Endothelial cell of umbilical vein (primary cell): ENCODE data around the gene GBE1.

Source experiments
- EZH2 ChIP-seq: IDR thresholded peaks from 2 replicates; pipeline ENCODE4 v1.6.1; 2012; ENCODE audit warnings: borderline replicate concordance, low read depth, mild to moderate bottlenecking, moderate library complexity, low read length, inconsistent platforms; ENCODE audit not compliant: severe bottlenecking
- FOS ChIP-seq: IDR thresholded peaks from 2 replicates; pipeline ENCODE4 v1.6.1; 2011; ENCODE audit warnings: mild to moderate bottlenecking, low read length, moderate library complexity, borderline replicate concordance; ENCODE audit not compliant: insufficient read depth
- GATA2 ChIP-seq: IDR thresholded peaks from 2 replicates; pipeline ENCODE4 v1.7.0; 2011; ENCODE audit warnings: low read depth, mild to moderate bottlenecking, moderate library complexity, mixed read lengths, low read length; ENCODE audit not compliant: insufficient read length, insufficient read depth
- JUN ChIP-seq: IDR thresholded peaks from 2 replicates; pipeline ENCODE4 v1.6.1; 2011; ENCODE audit warnings: borderline replicate concordance, low read depth; ENCODE audit not compliant: insufficient read length, insufficient read depth
- MYC ChIP-seq: IDR thresholded peaks from one replicate; pipeline ENCODE4 v1.6.1; 2011; ENCODE audit warnings: mild to moderate bottlenecking, low read depth, low read length
- POLR2A ChIP-seq: IDR thresholded peaks from 2 replicates; pipeline ENCODE4 v1.6.1; 2012; ENCODE audit warnings: low read depth, mild to moderate bottlenecking, control low read depth, low read length
- POLR2AphosphoS5 ChIP-seq: IDR thresholded peaks from 2 replicates; pipeline ENCODE4 v1.6.1; 2012; ENCODE audit warnings: low read depth, mild to moderate bottlenecking, control low read depth, low read length, moderate library complexity; ENCODE audit not compliant: insufficient read depth
- TF ChIP-seq, protein P1 (sequence below), 2 donors: IDR thresholded peaks; 1 replicate in 1 of 2; 2 replicates in 1 of 2; pipeline ENCODE4 v1.5.1; 2011; ENCODE audit warnings: low read length in 2 of 2, mild to moderate bottlenecking in 2 of 2, moderate library complexity in 2 of 2, control low read depth in 1 of 2, inconsistent platforms in 1 of 2, low read depth in 1 of 2; ENCODE audit not compliant: insufficient read depth in 1 of 2; ENCODE audit errors: extremely low read depth in 1 of 2
- TF ChIP-seq, protein P2 (sequence below): IDR thresholded peaks from 2 replicates; pipeline ENCODE4 v1.6.1; 2011; ENCODE audit not compliant: insufficient read depth, insufficient read length

DNA sequence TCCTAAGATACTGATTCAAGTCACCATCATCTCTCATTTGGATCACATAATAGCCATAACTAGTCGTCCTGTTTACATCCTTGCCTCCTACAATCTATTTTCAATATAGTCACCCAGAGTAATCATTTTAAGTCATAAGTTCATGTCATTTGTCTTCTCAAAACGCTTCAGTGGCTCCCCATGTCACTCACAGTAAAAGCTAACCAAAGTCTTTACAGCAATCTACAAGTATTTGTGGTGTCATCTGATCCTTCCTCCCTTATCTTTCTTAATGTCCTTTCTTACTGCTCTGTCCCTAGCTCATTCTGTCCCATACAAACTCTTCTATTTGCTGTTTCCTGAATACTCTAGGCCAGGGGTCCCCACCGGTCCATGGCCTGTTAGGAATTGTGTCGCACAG is 28.8 kb downstream of the GBE1 start:
- TF ChIP-seq, protein P1, sequence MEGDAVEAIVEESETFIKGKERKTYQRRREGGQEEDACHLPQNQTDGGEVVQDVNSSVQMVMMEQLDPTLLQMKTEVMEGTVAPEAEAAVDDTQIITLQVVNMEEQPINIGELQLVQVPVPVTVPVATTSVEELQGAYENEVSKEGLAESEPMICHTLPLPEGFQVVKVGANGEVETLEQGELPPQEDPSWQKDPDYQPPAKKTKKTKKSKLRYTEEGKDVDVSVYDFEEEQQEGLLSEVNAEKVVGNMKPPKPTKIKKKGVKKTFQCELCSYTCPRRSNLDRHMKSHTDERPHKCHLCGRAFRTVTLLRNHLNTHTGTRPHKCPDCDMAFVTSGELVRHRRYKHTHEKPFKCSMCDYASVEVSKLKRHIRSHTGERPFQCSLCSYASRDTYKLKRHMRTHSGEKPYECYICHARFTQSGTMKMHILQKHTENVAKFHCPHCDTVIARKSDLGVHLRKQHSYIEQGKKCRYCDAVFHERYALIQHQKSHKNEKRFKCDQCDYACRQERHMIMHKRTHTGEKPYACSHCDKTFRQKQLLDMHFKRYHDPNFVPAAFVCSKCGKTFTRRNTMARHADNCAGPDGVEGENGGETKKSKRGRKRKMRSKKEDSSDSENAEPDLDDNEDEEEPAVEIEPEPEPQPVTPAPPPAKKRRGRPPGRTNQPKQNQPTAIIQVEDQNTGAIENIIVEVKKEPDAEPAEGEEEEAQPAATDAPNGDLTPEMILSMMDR (IDR thresholded peaks at IDR 0.05; ENCODE audit: extremely low read depth in 1 of 2, insufficient read depth in 1 of 2, low read depth in 1 of 2, low read length in 2 of 2): no peak
- no peak for TF ChIP-seq EZH2
- TF ChIP-seq JUN: no peak
- no peak for TF ChIP-seq GATA2
- no peak for TF ChIP-seq FOS
- TF ChIP-seq POLR2A: no peak
- no peak for TF ChIP-seq POLR2AphosphoS5
- TF ChIP-seq MYC: no peak
- TF ChIP-seq, protein P2, sequence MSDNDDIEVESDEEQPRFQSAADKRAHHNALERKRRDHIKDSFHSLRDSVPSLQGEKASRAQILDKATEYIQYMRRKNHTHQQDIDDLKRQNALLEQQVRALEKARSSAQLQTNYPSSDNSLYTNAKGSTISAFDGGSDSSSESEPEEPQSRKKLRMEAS: no peak
